ENCODE results near the gene GSPT1.
A peak's percentile ranks its signal among the peaks of the same experiment; 100 is the strongest.
"Not testable (repeated sequence)": the region's sequence is repeated elsewhere in the genome, so short reads cannot be mapped to it uniquely, and the experiment has no call there.

The GSPT1 gene

GRCh38 chr16:11950388-11950787, 34.6 kb upstream of the GSPT1 start:
- no peak overlapping the region for H3K27ac ChIP-seq
- no peak for TF ChIP-seq CTCF (conservative IDR thresholded peaks at IDR 0.05)

GRCh38 chr16:11949527-11949926, 33.8 kb upstream of the GSPT1 start:
- TF ChIP-seq CTCF (conservative IDR thresholded peaks at IDR 0.05), result peak; percentile 65
- H3K27ac ChIP-seq, result no peak overlapping the region

- H3K27ac ChIP-seq, result no peak overlapping the region
- no peak for TF ChIP-seq CTCF (conservative IDR thresholded peaks at IDR 0.05)
Observed at GRCh38 chr16:11948819-11949218, 33.1 kb upstream of the GSPT1 start.

DNA sequence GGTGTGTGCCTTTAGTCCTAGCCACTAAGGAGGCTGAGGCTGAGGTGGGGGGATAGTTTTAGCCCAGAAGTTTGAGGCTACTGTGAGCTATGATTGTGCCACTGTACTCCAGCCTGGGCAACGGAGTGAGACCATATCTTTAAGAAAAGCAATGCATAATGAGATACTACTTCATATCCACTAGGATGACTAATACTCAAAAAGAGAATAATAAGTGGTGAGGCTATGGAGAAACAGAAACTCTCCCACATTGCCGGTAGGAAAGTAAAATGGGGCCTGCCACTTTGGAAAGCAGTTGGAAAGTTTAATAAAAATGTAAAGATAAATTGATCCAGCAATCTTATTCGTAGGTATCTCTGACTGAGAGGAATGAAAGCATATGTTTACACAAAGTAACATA, 30.7 kb upstream of the GSPT1 start:
- no peak overlapping the region for H3K27ac ChIP-seq
- TF ChIP-seq CTCF (conservative IDR thresholded peaks at IDR 0.05), result no peak

- not testable (repeated sequence) for H3K27ac ChIP-seq
Observed at GRCh38 chr16:11941945-11942344, 26.2 kb upstream of the GSPT1 start, which contains the start of gene NPIPB2. Gene NPIPB2 (minus strand): TSS chr16:11942045. CDS start chr16:11942045, 0 bp downstream.

- not testable (repeated sequence) for H3K27ac ChIP-seq
Observed at GRCh38 chr16:11927350-11927749, 11.6 kb upstream of the GSPT1 start.

DNA sequence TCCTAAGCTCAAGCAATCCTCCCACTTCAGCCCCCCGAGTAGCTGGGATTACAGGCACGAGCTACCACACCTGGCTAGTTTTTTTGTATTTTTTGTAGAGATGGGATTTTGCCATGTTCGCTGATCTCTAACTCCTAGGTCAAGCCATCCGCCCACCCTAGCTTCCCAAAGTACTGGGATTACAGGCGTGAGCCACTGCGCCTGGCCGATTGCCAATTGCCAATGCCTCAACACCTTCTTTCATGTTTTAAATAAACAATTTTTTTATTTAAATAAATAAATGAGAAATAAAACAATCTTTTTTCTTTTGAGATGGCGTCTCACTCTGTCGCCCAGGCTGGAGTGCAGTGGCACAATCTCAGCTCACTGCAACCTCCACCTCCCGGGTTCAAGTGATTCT, 8.3 kb upstream of the GSPT1 start:
- not testable (repeated sequence) for H3K27ac ChIP-seq

DNA sequence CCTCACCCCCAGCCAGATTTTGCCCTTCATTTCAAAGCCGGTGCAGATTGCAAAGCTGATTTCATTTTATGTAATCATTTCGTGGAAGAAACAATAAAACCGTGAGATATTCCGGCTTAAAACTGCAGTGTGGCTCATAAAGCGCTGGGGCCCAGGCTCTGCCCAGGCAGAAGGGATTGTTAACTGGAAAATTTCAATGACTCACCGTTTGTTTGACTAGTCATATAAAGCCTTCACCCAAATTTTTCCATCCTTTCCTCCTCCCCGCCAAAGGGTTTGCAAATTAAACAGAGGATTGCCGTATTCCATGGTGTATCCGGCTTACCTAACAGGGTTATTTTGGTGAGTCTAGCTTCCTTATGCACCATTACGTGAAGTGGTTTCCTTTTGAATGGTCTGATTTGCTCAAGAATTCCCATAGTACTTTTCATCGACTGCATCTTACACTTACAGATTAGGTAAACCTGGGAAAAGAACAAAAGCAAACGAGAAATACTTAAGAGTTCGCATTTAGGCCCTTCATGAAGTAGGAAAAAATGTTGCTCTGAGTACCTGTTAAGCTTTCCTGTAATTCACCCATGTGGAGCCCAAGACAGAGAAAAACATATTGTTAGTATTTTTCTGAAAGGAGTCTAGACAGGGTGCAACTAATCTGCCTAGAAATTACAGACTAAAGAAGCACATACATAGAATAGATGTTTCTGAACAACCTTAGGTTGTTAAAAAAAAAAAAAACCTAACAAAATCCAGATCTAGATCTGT, 949 bp upstream of the GSPT1 start:
- no peak for TF ChIP-seq CTCF (conservative IDR thresholded peaks at IDR 0.05)
- peak overlapping the region; percentile 93 for H3K27ac ChIP-seq

GRCh38 chr16:11915114-11915643, 577 bp downstream of the GSPT1 start:
- TF ChIP-seq CTCF (conservative IDR thresholded peaks at IDR 0.05), result no peak
- peak overlapping the region; percentile 93 for H3K27ac ChIP-seq

Measured in VCaP (cell line).